H1 (cell line): ENCODE results near the gene IFTAP.

Source experiments
- BRCA1 ChIP-seq: IDR thresholded peaks from 2 replicates; pipeline ENCODE4 v1.6.1; 2012; ENCODE audit warnings: low read depth, low read length, improper control_type of control experiment
- CEBPB ChIP-seq: IDR thresholded peaks from 2 replicates; pipeline ENCODE4 v1.6.1; 2012; ENCODE audit warnings: low read depth, low read length
- CHD2 ChIP-seq: IDR thresholded peaks from 2 replicates; pipeline ENCODE4 v1.6.1; 2012; ENCODE audit warnings: low read length, improper control_type of control experiment
- CTCF ChIP-seq, 3 experiments: IDR thresholded peaks; 1 replicate in 2 of 3; 2 replicates in 1 of 3; pipeline versions ENCODE4 v1.5.1 to v1.6.1; 2011; ENCODE audit warnings: low read length in 3 of 3, mild to moderate bottlenecking in 3 of 3, inconsistent platforms in 2 of 3, low read depth in 1 of 3, moderate library complexity in 1 of 3; ENCODE audit not compliant: insufficient read depth in 1 of 3; ENCODE audit errors: control extremely low read depth in 1 of 3
- EP300 ChIP-seq, 2 experiments: IDR thresholded peaks; 1 replicate in 1 of 2; 2 replicates in 1 of 2; pipeline ENCODE4 v1.6.1; 2011 to 2012; ENCODE audit warnings: low read depth in 2 of 2, low read length in 2 of 2, mild to moderate bottlenecking in 2 of 2, borderline replicate concordance in 1 of 2, inconsistent platforms in 1 of 2, moderate library complexity in 1 of 2
- EZH2 ChIP-seq: fragments of 200-600 bp; sonication (generic); IDR thresholded peaks from 2 replicates; pipeline ENCODE4 v1.7.1; 2012; ENCODE audit warnings: low read depth, mild to moderate bottlenecking, moderate library complexity, low read length, inconsistent platforms; ENCODE audit not compliant: severe bottlenecking
- JUN ChIP-seq: IDR thresholded peaks from 2 replicates; pipeline ENCODE4 v1.6.1; 2011; ENCODE audit warnings: low read depth, mild to moderate bottlenecking, improper control_type of control experiment, low read length
- KDM1A ChIP-seq: fragments of 200-600, 300-600 bp; sonication (generic); IDR thresholded peaks from 2 replicates; pipeline ENCODE4 v1.7.1; 2016; ENCODE audit warnings: mild to moderate bottlenecking, low read length, borderline replicate concordance
- POLR2A ChIP-seq, 2 experiments: IDR thresholded peaks; 1 replicate in 1 of 2; 2 replicates in 1 of 2; pipeline ENCODE4 v1.6.1; 2011; ENCODE audit warnings: low read depth in 2 of 2, low read length in 2 of 2, mild to moderate bottlenecking in 2 of 2; ENCODE audit errors: control extremely low read depth in 1 of 2
- POLR2AphosphoS5 ChIP-seq: IDR thresholded peaks from 2 replicates; pipeline ENCODE4 v1.6.1; 2011; ENCODE audit warnings: low read depth, low read length
- RAD21 ChIP-seq, 2 experiments: IDR thresholded peaks in 1 of 2; conservative IDR thresholded peaks in 1 of 2; 2 replicates each; pipeline ENCODE4 v1.6.1; 2011; ENCODE audit warnings: low read depth in 2 of 2, low read length in 2 of 2, improper control_type of control experiment in 1 of 2, inconsistent platforms in 1 of 2, mild to moderate bottlenecking in 1 of 2, moderate library complexity in 1 of 2
- RXRA ChIP-seq: IDR thresholded peaks from 2 replicates; pipeline ENCODE4 v1.6.1; 2011; ENCODE audit warnings: low read depth, mild to moderate bottlenecking, low read length, moderate library complexity; ENCODE audit not compliant: insufficient read depth
- TBP ChIP-seq: IDR thresholded peaks from 2 replicates; pipeline ENCODE4 v1.6.1; 2011; ENCODE audit warnings: low read depth, low read length, improper control_type of control experiment

GRCh38 chr11:36565031-36565610 lies 29.2 kb upstream of the IFTAP start:
- TF ChIP-seq CHD2: no peak
- no peak for TF ChIP-seq POLR2AphosphoS5
- no peak for TF ChIP-seq CTCF (IDR thresholded peaks at IDR 0.05; ENCODE audit: control extremely low read depth in 1 of 3, insufficient read depth in 1 of 3, low read depth in 1 of 3, low read length in 3 of 3)
- TF ChIP-seq TBP: no peak
- TF ChIP-seq POLR2A (IDR thresholded peaks at IDR 0.05; ENCODE audit: control extremely low read depth in 1 of 2, low read depth in 2 of 2, low read length in 2 of 2): no peak
- no peak for TF ChIP-seq RXRA
- TF ChIP-seq RAD21 (IDR thresholded peaks at IDR 0.05 in 1 of 2, conservative IDR thresholded peaks at IDR 0.05 in 1 of 2; ENCODE audit: low read depth in 2 of 2, low read length in 2 of 2): no peak
- TF ChIP-seq KDM1A: no peak
- TF ChIP-seq EP300 (IDR thresholded peaks at IDR 0.05; ENCODE audit: borderline replicate concordance in 1 of 2, low read depth in 2 of 2, low read length in 2 of 2): no peak
- no peak for TF ChIP-seq JUN
- TF ChIP-seq BRCA1: no peak
- TF ChIP-seq CEBPB: no peak
- no peak for TF ChIP-seq EZH2
